Suppressor macrophage (primary cell): Measurements from ENCODE around the gene TSPAN5.
"Not testable (repeated sequence)": the region's sequence is repeated elsewhere in the genome, so short reads cannot be mapped to it uniquely, and the experiment has no call there.

ENCODE experiments used
- DNase-seq, 4 experiments: peaks; one replicate each; pipeline ENCODE4 v3.0.0-alpha.2; 2020 to 2022

Gene TSPAN5

GRCh38 chr4:98485816-98486345, 172.5 kb downstream of the TSPAN5 start:
- DNase-seq: no peak

GRCh38 chr4:98484031-98484430, 174.4 kb downstream of the TSPAN5 start:
- no peak for DNase-seq

DNA sequence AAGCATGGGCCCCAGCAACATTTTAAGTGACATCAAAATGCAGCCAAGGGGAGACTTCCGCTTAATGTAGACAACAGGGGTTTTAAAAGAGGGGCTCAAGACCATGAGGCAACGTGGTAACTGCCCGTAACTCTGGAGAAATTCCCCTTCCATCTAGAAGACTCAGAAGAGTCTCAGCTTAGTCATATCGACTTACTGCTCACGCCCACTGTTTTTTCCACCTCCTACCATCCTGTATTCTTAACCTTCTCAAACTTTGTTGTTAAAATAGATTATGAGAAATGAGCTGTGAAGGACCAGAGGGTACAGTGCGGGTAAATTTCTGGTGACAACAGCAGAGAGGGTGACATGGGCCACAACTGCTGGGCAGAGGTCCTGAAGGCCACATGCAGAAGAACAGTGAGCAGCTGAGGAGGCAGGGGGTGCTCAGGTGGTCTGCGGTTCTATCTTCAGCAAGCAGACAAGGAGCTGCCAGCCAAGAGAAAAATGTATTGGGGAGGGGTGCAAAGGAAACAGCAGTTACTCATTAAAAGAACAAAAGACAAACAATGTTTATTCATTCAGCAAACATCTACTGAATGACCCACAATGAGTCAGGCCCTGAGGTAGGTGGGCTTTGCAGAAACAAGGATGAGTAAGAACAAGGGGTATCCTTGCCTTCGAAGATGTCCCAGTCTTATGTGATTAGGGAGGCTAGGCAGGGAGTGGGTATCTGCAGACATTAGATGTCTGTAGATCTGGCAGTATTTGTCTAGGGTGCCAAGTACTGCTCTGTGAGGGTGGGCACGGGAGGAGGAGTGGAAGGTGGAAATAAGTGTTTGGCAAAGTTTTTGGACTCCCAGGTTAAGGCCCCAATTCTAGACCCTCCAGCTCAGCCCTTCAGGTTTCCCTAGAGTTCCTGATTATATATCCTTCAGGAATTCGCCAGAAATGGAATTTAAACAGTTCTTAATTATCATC, 175.3 kb downstream of the TSPAN5 start:
- DNase-seq: no peak

DNA sequence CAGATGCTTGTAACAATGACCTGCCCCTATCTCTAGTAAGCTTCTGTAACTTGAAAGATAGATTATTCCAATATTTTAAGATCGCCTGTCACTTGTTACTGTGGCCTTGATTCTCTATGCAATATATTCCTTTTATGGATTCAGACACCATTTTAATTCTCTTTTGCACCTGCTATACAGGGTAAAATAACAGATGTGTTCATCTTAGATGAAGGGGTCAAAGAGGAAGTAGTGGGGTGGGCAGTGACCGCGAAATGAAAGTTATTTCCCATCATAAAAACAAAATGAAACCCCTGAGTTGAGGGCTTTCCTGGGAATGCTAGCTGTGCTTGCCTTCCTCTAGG, 175.9 kb downstream of the TSPAN5 start:
- DNase-seq: no peak

DNA sequence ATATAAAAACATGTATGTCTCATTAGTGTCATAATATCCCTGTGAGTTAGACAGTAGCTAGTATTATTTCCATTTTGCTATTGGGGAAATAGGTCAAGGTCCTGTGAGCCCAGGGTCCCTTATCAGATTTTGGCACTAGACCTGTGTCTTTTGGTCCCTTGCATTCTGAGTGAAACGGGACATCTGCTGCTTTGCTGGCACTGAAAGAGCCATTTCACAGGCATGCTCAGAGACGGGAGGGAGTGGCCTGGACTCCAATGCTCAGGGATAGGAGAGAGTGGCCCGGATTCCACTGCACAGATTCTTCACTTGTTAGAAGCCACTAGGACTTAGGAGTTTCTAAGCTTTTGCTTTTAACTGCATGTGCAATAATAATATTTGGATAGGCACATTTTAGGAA, 177.2 kb downstream of the TSPAN5 start:
- DNase-seq: no peak

DNA sequence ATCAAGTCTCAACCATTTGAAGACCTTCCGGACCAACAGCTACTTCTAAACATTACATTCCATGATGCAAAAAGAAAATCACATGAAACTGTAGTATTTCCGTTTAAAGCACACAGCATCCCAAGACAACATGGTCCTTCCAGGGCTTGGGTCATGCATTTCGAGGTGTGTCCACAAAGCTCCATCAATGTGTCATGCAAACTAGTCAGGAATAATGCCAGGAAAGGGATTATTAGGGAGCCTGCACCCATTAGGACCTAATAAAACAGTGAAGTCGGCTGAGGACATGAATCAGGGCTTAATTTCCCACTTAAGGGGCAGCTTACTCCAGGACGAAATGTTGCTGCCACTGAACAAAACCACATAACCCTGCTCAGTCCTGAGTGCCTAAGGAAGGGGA, 177.9 kb downstream of the TSPAN5 start:
- DNase-seq: no peak

DNA sequence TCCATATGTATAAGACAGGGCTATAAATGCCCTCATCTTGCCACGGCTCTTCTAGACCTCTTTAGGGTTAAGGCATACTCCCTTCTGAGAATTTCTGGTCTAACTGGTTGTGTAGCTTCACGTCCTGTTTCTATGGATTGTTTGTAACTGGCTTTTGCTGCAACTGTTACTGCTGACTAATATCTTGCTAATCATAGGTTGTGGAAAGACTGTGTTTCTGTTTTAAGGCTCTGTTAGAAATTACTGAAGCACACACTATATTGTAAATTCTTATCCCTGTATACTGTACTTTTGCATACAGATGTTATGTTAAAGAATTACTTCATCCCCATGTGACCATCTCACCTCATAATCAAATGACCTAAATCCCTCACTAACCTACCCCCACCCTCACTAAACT, 178.8 kb downstream of the TSPAN5 start:
- not testable (repeated sequence) for DNase-seq

- DNase-seq: no peak
Observed at GRCh38 chr4:98476891-98477290, 181.5 kb downstream of the TSPAN5 start.

DNA sequence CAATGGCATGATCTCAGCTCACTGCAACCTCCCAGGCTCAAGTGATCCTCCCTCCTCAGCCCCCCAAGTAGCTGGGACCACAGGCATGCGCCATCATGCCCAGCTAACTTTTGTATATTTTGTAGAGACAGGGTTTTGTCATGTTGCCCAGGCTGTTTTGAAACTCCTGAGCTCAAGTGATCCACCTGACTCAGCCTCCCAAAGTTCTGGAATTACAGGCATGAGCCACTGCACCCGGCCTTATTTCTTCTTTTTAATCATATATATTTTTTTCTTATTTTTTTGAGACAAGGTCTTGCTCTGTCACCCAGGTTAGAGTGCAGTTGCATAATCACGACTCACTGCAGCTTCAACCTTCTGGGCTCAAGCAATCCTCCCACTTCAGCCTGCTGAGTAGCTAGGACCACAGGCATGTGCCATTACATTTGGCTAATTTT, 184.0 kb downstream of the TSPAN5 start:
- peak; percentile 25 to 66 (median 54) for DNase-seq

DNA sequence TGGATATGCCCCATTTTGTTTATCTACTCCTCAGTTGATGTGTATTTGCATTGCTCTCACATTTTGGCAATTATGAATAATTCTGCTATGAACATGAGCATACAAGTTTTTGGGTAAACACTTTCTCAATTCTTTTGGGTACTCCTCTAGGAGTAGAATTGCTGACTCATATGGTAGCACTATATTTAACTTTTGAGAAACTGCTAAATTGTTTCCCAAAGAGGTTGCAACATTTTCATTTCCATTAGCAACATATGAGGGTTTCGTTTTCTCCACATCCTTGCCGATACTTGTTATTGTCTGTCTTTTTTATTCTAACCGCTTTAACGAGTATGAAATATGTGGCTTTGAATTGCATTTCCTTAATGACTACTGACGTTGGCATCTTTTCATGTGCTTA, 185.4 kb downstream of the TSPAN5 start:
- peak in 2 of 4 experiments; percentile 26 to 39 for DNase-seq

DNA sequence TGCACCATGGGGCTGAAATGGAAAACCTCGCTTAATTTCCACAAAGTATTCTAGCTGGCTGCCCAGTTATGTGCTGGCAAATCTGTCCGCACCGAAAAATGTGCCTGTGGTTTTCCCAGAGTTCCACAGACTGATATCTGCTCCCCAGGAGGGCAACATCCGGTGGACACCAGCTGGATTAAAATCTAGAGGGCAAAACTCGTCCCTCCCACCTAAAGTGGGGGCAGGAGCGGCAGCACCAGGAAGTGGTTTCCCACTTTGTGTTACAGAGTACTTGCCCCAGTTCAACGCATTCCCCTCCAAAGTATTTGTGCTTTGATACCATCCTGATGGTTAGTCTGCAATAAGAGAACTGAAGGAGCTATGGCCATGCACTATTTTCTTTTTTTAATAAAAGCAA, 187.6 kb downstream of the TSPAN5 start:
- DNase-seq: no peak

- DNase-seq: no peak
Observed at GRCh38 chr4:98470366-98470765, 188.0 kb downstream of the TSPAN5 start.

- no peak for DNase-seq
Observed at GRCh38 chr4:98469771-98470170, 188.6 kb downstream of the TSPAN5 start.

DNA sequence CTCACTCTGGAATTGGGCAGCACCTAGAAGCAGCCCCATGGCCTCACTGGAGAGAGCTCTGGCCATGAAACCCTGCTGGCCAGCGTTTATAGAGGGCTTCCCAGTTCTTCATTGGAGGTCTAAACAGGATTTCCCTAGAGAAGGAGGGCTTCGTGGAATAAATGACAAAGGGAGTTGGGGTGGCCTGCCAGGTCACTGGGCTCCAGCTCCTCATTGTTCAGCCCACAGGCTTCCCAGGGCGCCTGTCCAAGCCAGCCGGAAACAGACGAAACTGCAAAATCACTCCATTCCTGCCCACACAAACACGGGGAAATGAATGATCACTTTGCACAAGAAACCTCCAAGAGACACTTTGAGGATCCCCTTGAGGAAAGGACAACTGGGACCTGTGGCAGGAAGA, 189.7 kb downstream of the TSPAN5 start:
- DNase-seq: peak; percentile 38 to 66 (median 50)

DNA sequence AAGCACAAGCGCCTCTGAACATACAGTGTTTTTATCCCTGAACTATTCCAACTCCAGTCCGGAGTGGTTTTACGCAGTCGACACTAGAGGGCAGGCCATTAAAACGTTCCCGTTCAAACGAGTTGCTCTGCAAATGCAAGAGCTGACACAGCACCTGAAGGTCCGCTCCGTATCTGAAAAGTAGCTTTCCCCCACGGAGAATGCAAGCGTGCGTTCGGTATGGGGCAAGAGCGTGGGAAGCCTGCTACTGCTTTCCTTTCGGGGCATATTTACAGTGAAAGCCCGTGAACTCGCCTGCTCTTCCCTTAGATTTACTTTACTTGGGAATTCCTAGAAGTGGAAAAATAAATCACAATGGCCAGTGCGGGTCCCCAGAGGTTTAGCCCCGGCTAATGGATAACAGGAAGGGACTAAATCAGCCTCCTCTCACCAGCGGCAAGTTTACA, 190.8 kb downstream of the TSPAN5 start:
- DNase-seq: peak; percentile 76 to 93 (median 89)

DNA sequence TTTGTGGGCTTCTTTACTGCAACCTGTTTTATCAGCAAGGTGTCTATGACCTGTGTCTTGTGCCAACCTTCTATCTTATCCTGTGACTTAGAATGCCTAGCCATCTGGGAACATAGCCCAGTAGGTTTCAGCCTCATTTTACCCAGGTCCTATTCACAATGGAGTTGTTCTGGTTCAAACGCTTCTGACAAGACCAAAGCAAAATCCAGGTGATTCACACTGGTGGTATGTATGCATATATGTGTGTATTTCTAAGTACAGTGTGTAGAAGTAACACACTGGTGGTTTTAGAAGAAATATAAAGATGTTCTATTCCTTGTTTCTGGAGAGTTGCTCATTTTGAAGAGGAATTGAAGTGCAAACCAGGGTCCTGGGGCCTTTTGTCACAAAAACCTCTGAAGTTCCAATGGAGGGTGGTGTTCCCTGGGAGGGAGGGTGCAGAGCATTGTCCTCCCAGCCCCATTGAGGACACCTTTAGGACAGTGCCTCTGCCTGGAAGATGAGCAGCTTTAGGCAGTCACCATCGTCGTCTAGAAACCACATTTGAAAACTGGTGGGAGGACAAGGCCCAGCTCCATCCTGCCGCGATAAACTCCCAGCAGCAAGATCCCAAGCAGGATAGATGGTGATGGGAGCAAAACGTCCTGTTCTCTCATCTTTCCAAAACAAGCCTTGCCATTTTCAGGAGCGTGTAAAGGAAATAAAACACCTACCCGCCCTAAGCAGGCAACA, 191.4 kb downstream of the TSPAN5 start:
- no peak for DNase-seq

DNA sequence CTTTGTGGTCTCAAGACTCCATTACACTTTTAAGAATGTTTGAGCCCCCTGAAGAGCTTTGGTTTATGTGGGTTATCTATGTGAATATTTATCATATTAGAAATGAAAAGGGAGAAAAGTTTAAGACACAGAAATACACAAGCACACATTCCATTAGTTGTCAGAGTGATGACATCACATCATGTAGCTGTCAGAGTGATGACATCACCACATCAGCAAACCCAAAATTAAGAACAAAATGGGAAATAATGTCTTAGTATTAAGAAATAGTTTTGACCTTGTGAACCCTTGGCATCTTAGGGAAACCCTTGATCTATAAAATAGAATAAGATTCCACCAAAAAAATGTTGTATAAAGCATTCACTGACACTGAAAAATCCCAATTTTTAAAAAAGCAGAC, 195.9 kb downstream of the TSPAN5 start:
- DNase-seq: no peak

DNA sequence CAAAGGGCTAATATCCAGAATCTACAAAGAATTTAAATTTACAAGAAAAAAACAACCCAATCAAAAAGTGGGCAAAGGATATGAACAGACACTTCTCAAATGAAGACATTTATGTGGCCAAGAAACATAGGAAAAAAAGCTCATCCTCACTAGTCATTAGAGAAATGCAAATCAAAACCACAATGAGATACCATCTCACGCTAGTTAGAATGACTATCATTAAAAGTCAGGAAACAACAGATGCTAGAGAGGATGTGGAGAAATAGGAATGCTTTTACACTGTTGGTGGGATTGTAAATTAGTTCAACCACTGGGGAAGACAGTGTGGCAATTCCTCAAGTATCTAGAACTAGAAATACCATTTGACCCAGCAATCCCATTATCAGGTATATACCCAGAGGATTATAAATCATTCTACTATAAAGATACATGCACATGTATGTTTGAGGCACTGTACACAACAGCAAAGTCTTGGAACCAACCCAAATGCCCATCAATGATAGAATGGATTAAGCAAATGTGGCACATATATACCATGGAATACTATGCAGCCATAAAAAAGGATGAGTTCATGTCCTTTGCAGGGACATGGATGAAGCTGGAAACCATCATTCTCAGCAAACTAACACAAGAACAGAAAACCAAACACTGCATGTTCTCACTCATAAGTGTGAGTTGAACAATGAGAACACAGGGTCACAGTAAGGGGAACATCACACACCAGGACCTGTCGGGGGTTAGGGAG, 197.1 kb downstream of the TSPAN5 start:
- not testable (repeated sequence) for DNase-seq

DNA sequence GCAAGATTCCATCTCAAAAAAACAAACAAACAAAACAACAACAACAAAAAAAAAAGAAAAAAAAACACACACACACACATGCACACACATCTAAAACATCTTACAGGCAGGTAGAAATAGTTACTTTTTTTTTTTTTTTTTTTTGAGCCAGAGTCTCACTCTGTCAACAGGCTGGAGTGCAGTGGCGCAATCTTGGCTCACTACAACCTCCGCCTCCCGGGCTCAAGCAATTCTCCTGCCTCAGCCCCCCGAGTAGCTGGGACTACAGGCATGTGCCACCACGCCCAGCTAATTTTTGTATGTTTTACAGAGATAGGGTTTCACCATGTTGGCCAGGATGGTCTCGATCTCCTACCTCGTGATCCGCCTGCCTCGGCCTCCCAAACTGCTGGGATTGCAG, 201.0 kb downstream of the TSPAN5 start:
- DNase-seq: not testable (repeated sequence)

- DNase-seq: no peak
Observed at GRCh38 chr4:98452091-98452490, 206.3 kb downstream of the TSPAN5 start.

GRCh38 chr4:98448908-98449307, 209.5 kb downstream of the TSPAN5 start:
- DNase-seq: no peak

GRCh38 chr4:98447648-98448047, 210.8 kb downstream of the TSPAN5 start:
- no peak for DNase-seq
